Measurements from ENCODE around the gene ABCF2.

The ABCF2 gene

GRCh38 chr7:151168003-151168786 is 58.8 kb downstream of the ABCF2 start:
- no peak for DNase-seq

- no peak for DNase-seq
Observed at GRCh38 chr7:151167197-151167961, 59.6 kb downstream of the ABCF2 start, which contains the start of gene GBX1. TSS of gene GBX1 (minus strand) at chr7:151167694. CDS start at chr7:151167548, 146 bp downstream.

GRCh38 chr7:151166629-151167196 is 60.3 kb downstream of the ABCF2 start:
- no peak for DNase-seq
